B cell (primary cell): ENCODE results near the gene CNKSR3. TPM values are rescaled to one million over a fixed set of nuclear protein-coding genes. Genes with fewer than 3 reads are reported as not detected.

ENCODE experiments used
- ATAC-seq: fragments of 200-7000 bp; cut with Tn5 transposase; one replicate; pipeline ENCODE4 v1.10.0; 2021; ENCODE audit warnings: low read depth, mild to moderate bottlenecking, moderate number of reproducible peaks, moderate library complexity
- CTCF ChIA-PET: fragments of 350-600 bp; sonication (Branson Sonifier 250); formaldehyde crosslinking; loops from one replicate; lab custom pipeline; 2021; ENCODE audit warnings: antibody characterized with exemption, inconsistent platforms; lab: Charles Lee
- POLR2A ChIA-PET: fragments of 350-600 bp; sonication (Branson Sonifier 250); formaldehyde crosslinking; loops from one replicate; lab custom pipeline; 2021; ENCODE audit warnings: antibody characterized with exemption; lab: Charles Lee
- DNase-seq: peaks from one replicate; pipeline ENCODE4 v3.0.0; 2013
- H2AFZ ChIP-seq: 2 replicates; pipeline ENCODE4 v1.6.1; 2012; ENCODE audit warnings: mild to moderate bottlenecking, low read depth, low read length; ENCODE audit not compliant: insufficient read depth, poor library complexity, severe bottlenecking
- H3K27ac ChIP-seq, 2 donors: 1 replicate in 1 of 2; 2 replicates in 1 of 2; pipeline ENCODE4 v1.5.1; 2012 to 2013; ENCODE audit warnings: low read length in 2 of 2, mild to moderate bottlenecking in 2 of 2, moderate library complexity in 1 of 2
- H3K27me3 ChIP-seq, 4 experiments: fragments of 200-600 bp in 1 of 4; sonication (generic) in 1 of 4; replicated peaks in 1 of 4; 1 replicate in 2 of 4; 2 replicates in 2 of 4; pipeline versions ENCODE4 v1.6.1 to v1.7.0; 2013 to 2016; ENCODE audit warnings: low read length in 3 of 4, mild to moderate bottlenecking in 2 of 4, mixed read lengths in 1 of 4, moderate library complexity in 1 of 4; ENCODE audit not compliant: insufficient read depth in 4 of 4, control insufficient read depth in 3 of 4; ENCODE audit errors: control extremely low read depth in 1 of 4
- H3K36me3 ChIP-seq, 2 experiments: replicated peaks in 1 of 2; 1 replicate in 1 of 2; 2 replicates in 1 of 2; pipeline versions ENCODE4 v1.6.1 to v1.7.1; 2013; ENCODE audit warnings: low read length in 1 of 2; ENCODE audit not compliant: insufficient read depth in 2 of 2, control insufficient read depth in 1 of 2; ENCODE audit errors: control extremely low read depth in 1 of 2, extremely low read depth in 1 of 2
- H3K4me1 ChIP-seq, 2 donors: fragments of 200-600 bp in 1 of 2; sonication (generic) in 1 of 2; 1 replicate in 1 of 2; 2 replicates in 1 of 2; pipeline versions ENCODE4 v1.5.1 to v1.6.1; 2013 to 2017; ENCODE audit warnings: low read length in 2 of 2; ENCODE audit not compliant: control insufficient read depth in 2 of 2, insufficient read depth in 2 of 2
- H3K4me2 ChIP-seq: replicated peaks from 2 replicates; pipeline ENCODE3; 2012; ENCODE audit warnings: mild to moderate bottlenecking, low read depth, low read length; ENCODE audit not compliant: poor library complexity, severe bottlenecking
- H3K4me3 ChIP-seq, 5 experiments: fragments of 200-600 bp in 1 of 5; sonication (generic) in 1 of 5; 1 replicate in 3 of 5; 2 replicates in 2 of 5; pipeline versions ENCODE4 v1.5.1 to v1.7.0; 2011 to 2016; ENCODE audit warnings: low read length in 4 of 5, mild to moderate bottlenecking in 4 of 5, low read depth in 2 of 5, control low read depth in 1 of 5, moderate library complexity in 1 of 5; ENCODE audit not compliant: insufficient read depth in 1 of 5; ENCODE audit errors: control extremely low read depth in 1 of 5, extremely low read depth in 1 of 5
- H3K79me2 ChIP-seq: fragments of 200-600 bp; sonication (generic); one replicate; pipeline ENCODE4 v1.6.0; 2016; ENCODE audit warnings: low read length; ENCODE audit not compliant: control insufficient read depth, insufficient read depth
- H3K9ac ChIP-seq: fragments of 200-600 bp; sonication (generic); 2 replicates; pipeline ENCODE4 v1.6.1; 2017; ENCODE audit warnings: mild to moderate bottlenecking, low read length, moderate library complexity
- H3K9me3 ChIP-seq, 3 donors: one replicate each; pipeline versions ENCODE4 v1.6.1 to v1.7.1; 2013; ENCODE audit warnings: low read length in 2 of 3; ENCODE audit not compliant: control insufficient read depth in 2 of 3, insufficient read depth in 1 of 3; ENCODE audit errors: control extremely low read depth in 1 of 3
- H4K20me1 ChIP-seq: 2 replicates; pipeline ENCODE4 v1.6.0; 2012; ENCODE audit warnings: mild to moderate bottlenecking, low read length; ENCODE audit not compliant: insufficient read depth, control insufficient read depth, poor library complexity, severe bottlenecking
- H3K27ac Mint-ChIP-seq: one replicate; pipeline ENCODE4 v1.8.0; 2021; ENCODE audit warnings: mixed read lengths
- H3K27me3 Mint-ChIP-seq: one replicate; pipeline ENCODE4 v1.8.0; 2021; ENCODE audit warnings: mixed read lengths
- H3K4me1 Mint-ChIP-seq: one replicate; pipeline ENCODE4 v1.8.0; 2021; ENCODE audit warnings: mixed read lengths
- H3K4me3 Mint-ChIP-seq: one replicate; pipeline ENCODE4 v1.8.0; 2021; ENCODE audit warnings: mixed read lengths
- H3K9me3 Mint-ChIP-seq: one replicate; pipeline ENCODE4 v1.8.0; 2022; ENCODE audit warnings: mixed read lengths; ENCODE audit not compliant: insufficient read depth
- EZH2 ChIP-seq: IDR thresholded peaks from 2 replicates; pipeline ENCODE4 v1.6.1; 2012; ENCODE audit warnings: borderline replicate concordance, low read depth, mild to moderate bottlenecking, moderate library complexity, low read length; ENCODE audit not compliant: insufficient read depth, poor library complexity, severe bottlenecking
- whole genome bisulfite sequencing: methylation state at CpG from one replicate; pipeline ENCODE4 v1.1.5; 2013; ENCODE audit warnings: missing lambda C conversion rate; ENCODE audit not compliant: insufficient coverage; 5-methylcytosine and 5-hydroxymethylcytosine counted together
- intact Hi-C: fragments of 100-400 bp; cut with micrococcal nuclease; formaldehyde crosslinking; loops from one replicate; pipeline ENCODE4 v1.10.0; 2022
- polyA plus RNA-seq: library from polyadenylated mRNA; depleted of rRNA; stranded (reverse); fragments of >200 nt; gene quantifications from 2 replicates; pipeline ENCODE4 v1.2.3, GENCODE V29; 2012
- total RNA-seq, 2 donors: library from RNA; stranded (reverse); fragments of 120-200 nt in 1 of 2; gene quantifications; 1 replicate in 1 of 2; 2 replicates in 1 of 2; pipeline versions ENCODE4 v1.2.3 to v1.2.4, GENCODE V29; 2013 to 2022
- TF ChIP-seq, protein P1 (sequence below): fragments of 200-600 bp; IDR thresholded peaks from one replicate; pipeline ENCODE4 v1.8.0; 2022; ENCODE audit warnings: antibody characterized with exemption, mild to moderate bottlenecking

The CNKSR3 gene
- total and polyA plus RNA-seq, 2 donors (not counting 1 experiment from before 2014, with no cell fraction given): not detected

DNA sequence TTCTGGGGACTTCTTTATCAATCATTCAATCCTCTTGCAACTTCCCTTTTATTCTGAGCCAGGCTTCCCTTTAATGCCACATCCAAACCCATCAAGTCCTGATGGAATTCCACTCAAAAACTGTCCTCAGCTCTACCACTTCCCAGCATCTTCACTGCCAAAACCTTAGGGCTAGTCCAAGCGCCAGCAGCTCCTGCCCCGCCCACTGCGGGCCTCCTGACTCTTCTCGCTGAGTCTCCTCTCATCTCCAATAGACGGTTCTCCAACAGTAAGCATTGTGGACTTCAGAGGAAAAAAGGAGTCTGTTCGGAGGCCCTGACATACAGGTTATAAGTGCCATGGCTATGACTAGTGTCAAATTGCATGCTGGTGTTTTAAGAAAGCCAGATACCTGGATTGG lies 38.7 kb upstream of the CNKSR3 start:
- Mint-ChIP-seq H3K4me1 (no peaks in the 10 kb centered on the region), H3K27me3 (peaks cover 4% of the 10 kb centered on the region), H3K27ac (no peak overlapping the region), H3K9me3 (no peaks in the 10 kb centered on the region), H3K4me3 (no peak overlapping the region)
- Histone ChIP-seq H2AFZ (no peak overlapping the region), H3K36me3 (no peaks in the 10 kb centered on the region), H3K79me2 (no peaks in the 10 kb centered on the region), H3K9me3 (no peaks in the 10 kb centered on the region), H3K27me3 (no peaks in the 10 kb centered on the region), H3K27ac (no peak overlapping the region), H3K4me3 (no peak overlapping the region), H3K4me1 (no peaks in the 10 kb centered on the region), H4K20me1 (no peaks in the 10 kb centered on the region), H3K9ac (no peak overlapping the region), H3K4me2 (no peak overlapping the region)
- TF ChIP-seq EZH2: no peak
- TF ChIP-seq, protein P1, sequence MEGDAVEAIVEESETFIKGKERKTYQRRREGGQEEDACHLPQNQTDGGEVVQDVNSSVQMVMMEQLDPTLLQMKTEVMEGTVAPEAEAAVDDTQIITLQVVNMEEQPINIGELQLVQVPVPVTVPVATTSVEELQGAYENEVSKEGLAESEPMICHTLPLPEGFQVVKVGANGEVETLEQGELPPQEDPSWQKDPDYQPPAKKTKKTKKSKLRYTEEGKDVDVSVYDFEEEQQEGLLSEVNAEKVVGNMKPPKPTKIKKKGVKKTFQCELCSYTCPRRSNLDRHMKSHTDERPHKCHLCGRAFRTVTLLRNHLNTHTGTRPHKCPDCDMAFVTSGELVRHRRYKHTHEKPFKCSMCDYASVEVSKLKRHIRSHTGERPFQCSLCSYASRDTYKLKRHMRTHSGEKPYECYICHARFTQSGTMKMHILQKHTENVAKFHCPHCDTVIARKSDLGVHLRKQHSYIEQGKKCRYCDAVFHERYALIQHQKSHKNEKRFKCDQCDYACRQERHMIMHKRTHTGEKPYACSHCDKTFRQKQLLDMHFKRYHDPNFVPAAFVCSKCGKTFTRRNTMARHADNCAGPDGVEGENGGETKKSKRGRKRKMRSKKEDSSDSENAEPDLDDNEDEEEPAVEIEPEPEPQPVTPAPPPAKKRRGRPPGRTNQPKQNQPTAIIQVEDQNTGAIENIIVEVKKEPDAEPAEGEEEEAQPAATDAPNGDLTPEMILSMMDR: no peak
- intact Hi-C loops: no loop called here
- no peak for ATAC-seq
- WGBS: 100% methylated on average over 1 of the region's 6 CpGs
- ChIA-PET POLR2A (no interaction called here), CTCF (no interaction called here)
- DNase-seq: no peak

DNA sequence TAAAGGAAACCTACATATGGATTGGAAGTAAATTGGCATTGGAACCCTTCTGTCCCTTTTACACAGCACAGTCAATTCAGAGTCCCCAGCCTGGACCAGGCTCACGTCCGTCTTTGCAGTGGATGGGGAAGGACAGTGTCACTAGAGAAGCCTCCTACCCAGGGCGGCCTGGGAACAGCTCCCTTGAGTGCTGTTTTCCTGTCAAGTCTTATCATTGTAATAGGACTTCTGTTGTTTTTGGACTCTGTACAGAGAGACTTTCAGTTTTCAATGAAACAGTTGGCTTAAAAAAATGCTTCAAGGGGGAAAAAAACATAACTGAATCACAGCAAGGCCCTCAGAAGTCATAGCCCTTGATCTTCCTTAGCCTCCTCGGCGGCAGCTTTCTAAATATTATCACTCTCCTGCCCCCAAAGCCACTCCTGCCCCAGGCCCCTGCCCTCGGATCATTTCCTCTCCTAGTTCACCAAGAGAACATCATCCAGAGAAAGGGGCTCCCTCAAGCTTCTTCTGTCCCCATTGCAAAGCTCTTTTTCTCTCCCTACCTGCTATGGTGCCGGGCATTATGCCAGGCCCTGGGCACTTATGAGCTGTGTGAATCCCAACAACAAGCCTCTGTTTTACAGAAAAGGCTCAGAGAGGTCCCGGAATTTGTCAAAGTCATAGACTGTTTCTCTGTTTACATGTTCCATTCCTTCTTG lies 37.8 kb upstream of the CNKSR3 start:
- Histone ChIP-seq H3K4me1 (no peaks in the 10 kb centered on the region), H2AFZ (no peak overlapping the region), H3K79me2 (no peaks in the 10 kb centered on the region), H3K27ac (no peak overlapping the region), H3K9ac (no peak overlapping the region), H3K9me3 (no peaks in the 10 kb centered on the region), H4K20me1 (no peaks in the 10 kb centered on the region), H3K36me3 (no peaks in the 10 kb centered on the region), H3K4me2 (no peak overlapping the region), H3K4me3 (no peak overlapping the region), H3K27me3 (no peaks in the 10 kb centered on the region)
- TF ChIP-seq EZH2: no peak
- TF ChIP-seq, protein P1: no peak
- intact Hi-C loops: no loop called here
- Mint-ChIP-seq H3K4me1 (no peaks in the 10 kb centered on the region), H3K9me3 (no peaks in the 10 kb centered on the region), H3K27me3 (peaks cover 4% of the 10 kb centered on the region), H3K27ac (no peak overlapping the region), H3K4me3 (no peak overlapping the region)
- ChIA-PET POLR2A (no interaction called here), CTCF (no interaction called here)
- ATAC-seq (no peak), DNase-seq (no peak)
- WGBS: 86% methylated on average over 8 of the region's 8 CpGs
